ENCODE measurements around the gene DCAF5.

DNA sequence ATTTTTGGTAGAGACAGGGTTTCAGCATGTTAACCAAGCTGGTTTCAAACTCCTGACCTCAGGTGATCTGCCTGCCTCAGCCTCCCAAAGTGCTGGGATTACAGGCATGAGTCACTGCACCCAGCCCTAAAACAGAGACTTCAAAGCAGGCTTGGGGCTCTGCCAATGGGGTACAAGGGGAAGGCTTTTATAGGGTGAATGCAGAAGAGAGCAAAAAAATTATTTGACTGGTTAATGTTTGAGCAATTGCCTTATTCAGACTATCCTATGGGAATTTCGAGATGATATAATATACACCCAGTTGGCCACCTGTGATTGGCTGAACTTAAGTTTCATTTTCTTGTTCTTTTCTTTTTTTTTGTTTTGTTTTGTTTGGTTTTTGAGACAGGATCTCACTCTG, 142.3 kb downstream of the DCAF5 start:
- TF ChIP-seq, protein P1, sequence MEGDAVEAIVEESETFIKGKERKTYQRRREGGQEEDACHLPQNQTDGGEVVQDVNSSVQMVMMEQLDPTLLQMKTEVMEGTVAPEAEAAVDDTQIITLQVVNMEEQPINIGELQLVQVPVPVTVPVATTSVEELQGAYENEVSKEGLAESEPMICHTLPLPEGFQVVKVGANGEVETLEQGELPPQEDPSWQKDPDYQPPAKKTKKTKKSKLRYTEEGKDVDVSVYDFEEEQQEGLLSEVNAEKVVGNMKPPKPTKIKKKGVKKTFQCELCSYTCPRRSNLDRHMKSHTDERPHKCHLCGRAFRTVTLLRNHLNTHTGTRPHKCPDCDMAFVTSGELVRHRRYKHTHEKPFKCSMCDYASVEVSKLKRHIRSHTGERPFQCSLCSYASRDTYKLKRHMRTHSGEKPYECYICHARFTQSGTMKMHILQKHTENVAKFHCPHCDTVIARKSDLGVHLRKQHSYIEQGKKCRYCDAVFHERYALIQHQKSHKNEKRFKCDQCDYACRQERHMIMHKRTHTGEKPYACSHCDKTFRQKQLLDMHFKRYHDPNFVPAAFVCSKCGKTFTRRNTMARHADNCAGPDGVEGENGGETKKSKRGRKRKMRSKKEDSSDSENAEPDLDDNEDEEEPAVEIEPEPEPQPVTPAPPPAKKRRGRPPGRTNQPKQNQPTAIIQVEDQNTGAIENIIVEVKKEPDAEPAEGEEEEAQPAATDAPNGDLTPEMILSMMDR (IDR thresholded peaks at IDR 0.05): no peak
- no peak for TF ChIP-seq POLR2A (IDR thresholded peaks at IDR 0.05)

Data from vagina (tissue), 2 donors.